Testis (tissue), 2 donors: ENCODE measurements around the gene MTHFR.

Experiments used
- CTCF ChIP-seq, 3 experiments: fragments of 450-650 bp in 2 of 3; fragments of 200-600 bp in 1 of 3; sonication (generic) in 1 of 3; IDR thresholded peaks; one replicate each; pipeline ENCODE4 v1.5.1; 2016 to 2019; ENCODE audit warnings: antibody characterized with exemption in 3 of 3, mild to moderate bottlenecking in 2 of 3, moderate library complexity in 1 of 3
- POLR2A ChIP-seq: fragments of 450-650 bp; IDR thresholded peaks from one replicate; pipeline ENCODE4 v1.6.1; 2017; ENCODE audit warnings: antibody characterized with exemption, mild to moderate bottlenecking, moderate library complexity

DNA sequence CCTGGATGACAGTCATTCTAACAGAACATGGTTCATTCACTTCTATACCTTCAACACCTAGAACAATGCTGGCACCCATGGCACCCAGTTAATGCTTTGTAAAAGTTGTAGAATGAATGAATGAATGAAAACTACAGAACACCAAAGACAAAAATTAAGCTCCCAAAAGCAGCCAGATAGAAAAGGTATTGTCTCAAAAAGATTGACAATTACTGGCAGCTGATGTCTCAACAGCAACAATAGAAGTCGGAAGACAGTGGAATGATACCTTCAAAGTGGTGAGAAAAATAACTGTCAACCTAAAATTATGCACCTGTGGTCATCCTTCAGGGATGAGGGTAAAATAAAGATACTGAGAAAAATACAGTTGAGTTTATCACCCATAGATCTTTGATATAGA lies 48.7 kb downstream of the MTHFR start:
- TF ChIP-seq CTCF (IDR thresholded peaks at IDR 0.05) (no peak), POLR2A (no peak)
